Neural progenitor cell (in vitro differentiated cells): ENCODE data around the gene STRIT1. TPM values are rescaled to one million over a fixed set of nuclear protein-coding genes. Genes with fewer than 3 reads are reported as not detected.

ENCODE experiments used
- DNase-seq: peaks from one replicate; pipeline ENCODE4 v3.0.0-alpha.2; 2016; ENCODE audit warnings: low spot score
- H2AFZ ChIP-seq: fragments of 200-600 bp; sonication (generic); replicated peaks from 2 replicates; pipeline ENCODE4 v1.6.1; 2016; ENCODE audit warnings: antibody characterized with exemption
- H3F3A ChIP-seq: fragments of 200-600 bp; sonication (generic); 2 replicates; pipeline ENCODE4 v1.6.1; 2016; ENCODE audit warnings: antibody characterized with exemption, low read depth
- H3K27ac ChIP-seq: fragments of 200-600 bp; sonication (generic); 2 replicates; pipeline ENCODE4 v1.5.1; 2016; ENCODE audit warnings: mild to moderate bottlenecking
- H3K27me3 ChIP-seq: fragments of 200-600 bp; sonication (generic); 2 replicates; pipeline ENCODE4 v1.6.1; 2016; ENCODE audit warnings: mild to moderate bottlenecking, moderate library complexity
- H3K36me3 ChIP-seq: fragments of 200-600 bp; sonication (generic); 2 replicates; pipeline ENCODE4 v1.5.1; 2016
- H3K4me1 ChIP-seq: fragments of 200-600 bp; sonication (generic); 2 replicates; pipeline ENCODE4 v1.6.1; 2016; ENCODE audit warnings: mixed run types
- H3K4me2 ChIP-seq: fragments of 200-600 bp; sonication (generic); 2 replicates; pipeline ENCODE4 v1.6.1; 2016
- H3K4me3 ChIP-seq: fragments of 200-600 bp; sonication (generic); 2 replicates; pipeline ENCODE4 v1.5.1; 2016
- H3K79me2 ChIP-seq: fragments of 200-600 bp; sonication (generic); 2 replicates; pipeline ENCODE4 v1.6.1; 2016; ENCODE audit warnings: low read depth
- H3K9ac ChIP-seq: fragments of 200-600 bp; sonication (generic); 2 replicates; pipeline ENCODE4 v1.6.1; 2016
- H3K9me3 ChIP-seq: fragments of 200-600 bp; sonication (generic); 2 replicates; pipeline ENCODE4 v1.5.1; 2016; ENCODE audit warnings: low read depth
- H4K20me1 ChIP-seq: fragments of 200-600 bp; sonication (generic); 2 replicates; pipeline ENCODE4 v1.6.1; 2016; ENCODE audit warnings: low read depth
- H3K27ac Mint-ChIP-seq: 3 replicates; pipeline ENCODE4 v1.8.0; 2021; ENCODE audit warnings: mixed read lengths
- H3K27me3 Mint-ChIP-seq: 2 replicates; pipeline ENCODE4 v1.8.0; 2022; ENCODE audit warnings: low read depth, mild to moderate bottlenecking, inconsistent platforms, moderate library complexity, mixed read lengths; ENCODE audit not compliant: insufficient read depth
- H3K36me3 Mint-ChIP-seq: 3 replicates; pipeline ENCODE4 v1.8.0; 2021; ENCODE audit warnings: mixed read lengths
- H3K4me1 Mint-ChIP-seq: 3 replicates; pipeline ENCODE4 v1.8.0; 2021; ENCODE audit warnings: mixed read lengths
- H3K4me3 Mint-ChIP-seq: 3 replicates; pipeline ENCODE4 v1.8.0; 2021; ENCODE audit warnings: mild to moderate bottlenecking, moderate library complexity, mixed read lengths
- H3K9me3 Mint-ChIP-seq: 3 replicates; pipeline ENCODE4 v1.8.0; 2020; ENCODE audit warnings: mixed read lengths
- CTCF ChIP-seq: fragments of 200-600 bp; sonication (generic); IDR thresholded peaks from 2 replicates; pipeline ENCODE4 v1.5.1; 2017; ENCODE audit warnings: antibody characterized with exemption, mild to moderate bottlenecking
- EZH2 ChIP-seq: fragments of 200-600 bp; sonication (generic); IDR thresholded peaks from 2 replicates; pipeline ENCODE4 v1.6.1; 2017; ENCODE audit warnings: antibody characterized with exemption, mild to moderate bottlenecking, moderate library complexity
- EZH2phosphoT487 ChIP-seq: fragments of 200-600 bp; sonication (generic); IDR thresholded peaks from 2 replicates; pipeline ENCODE4 v1.6.1; 2017; ENCODE audit warnings: antibody characterized with exemption
- total RNA-seq: library from RNA; depleted of rRNA; stranded (reverse); fragments of >200 nt; gene quantifications from 2 replicates; pipeline ENCODE4 v1.2.3, GENCODE V29; 2015; ENCODE audit warnings: low replicate concordance

STRIT1 gene
- total RNA-seq, 1 donor from 2014 or later, result not detected

DNA sequence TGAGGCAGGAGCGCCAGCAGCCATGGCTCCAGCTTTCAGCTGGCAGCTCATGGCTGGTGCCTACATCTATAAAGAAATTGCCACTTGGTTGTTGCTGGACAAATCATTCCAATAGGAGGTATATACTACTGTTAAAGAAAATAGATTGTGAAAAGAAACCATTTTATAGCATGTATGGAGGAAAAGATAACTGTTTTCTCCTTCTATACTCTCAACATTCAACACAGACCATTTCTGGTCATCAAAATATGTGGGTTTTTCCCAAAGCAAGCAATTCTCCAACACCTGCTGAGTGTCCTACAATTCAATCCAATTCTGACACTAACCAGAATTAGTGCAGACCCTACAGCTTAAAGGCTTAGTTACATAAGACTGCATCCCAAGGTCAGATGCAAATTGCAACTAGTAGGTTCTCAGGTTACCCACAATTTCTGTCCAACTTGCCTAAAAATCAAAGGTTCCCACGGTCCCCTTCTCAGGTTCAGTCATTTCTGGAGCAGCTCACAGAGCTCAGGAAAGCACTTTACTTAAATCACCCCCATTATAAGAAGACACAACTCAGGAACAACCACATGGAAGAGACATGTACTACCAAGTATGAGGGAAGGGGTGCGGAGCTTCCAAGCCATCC is 42.4 kb upstream of the STRIT1 start:
- H3K9me3 ChIP-seq, result no peaks in the 10 kb centered on the region
- Mint-ChIP-seq H3K27ac (no peak overlapping the region), H3K36me3 (no peaks in the 10 kb centered on the region), H3K27me3 (peaks cover 4% of the 10 kb centered on the region), H3K4me3 (no peak overlapping the region), H3K4me1 (peaks cover 4% of the 10 kb centered on the region), H3K9me3 (peaks cover 3% of the 10 kb centered on the region)
- no peaks in the 10 kb centered on the region for H3K79me2 ChIP-seq
- no peak overlapping the region for H3K4me2 ChIP-seq
- no peak for DNase-seq
- no peak overlapping the region for H2AFZ ChIP-seq
- no peaks in the 10 kb centered on the region for H4K20me1 ChIP-seq
- H3K27me3 ChIP-seq, result no peaks in the 10 kb centered on the region
- no peaks in the 10 kb centered on the region for H3K4me1 ChIP-seq
- TF ChIP-seq EZH2 (no peak), EZH2phosphoT487 (no peak), CTCF (no peak)
- no peaks in the 10 kb centered on the region for H3F3A ChIP-seq
- H3K4me3 ChIP-seq, result no peak overlapping the region
- no peak overlapping the region for H3K9ac ChIP-seq
- no peaks in the 10 kb centered on the region for H3K36me3 ChIP-seq
- no peak overlapping the region for H3K27ac ChIP-seq

DNA sequence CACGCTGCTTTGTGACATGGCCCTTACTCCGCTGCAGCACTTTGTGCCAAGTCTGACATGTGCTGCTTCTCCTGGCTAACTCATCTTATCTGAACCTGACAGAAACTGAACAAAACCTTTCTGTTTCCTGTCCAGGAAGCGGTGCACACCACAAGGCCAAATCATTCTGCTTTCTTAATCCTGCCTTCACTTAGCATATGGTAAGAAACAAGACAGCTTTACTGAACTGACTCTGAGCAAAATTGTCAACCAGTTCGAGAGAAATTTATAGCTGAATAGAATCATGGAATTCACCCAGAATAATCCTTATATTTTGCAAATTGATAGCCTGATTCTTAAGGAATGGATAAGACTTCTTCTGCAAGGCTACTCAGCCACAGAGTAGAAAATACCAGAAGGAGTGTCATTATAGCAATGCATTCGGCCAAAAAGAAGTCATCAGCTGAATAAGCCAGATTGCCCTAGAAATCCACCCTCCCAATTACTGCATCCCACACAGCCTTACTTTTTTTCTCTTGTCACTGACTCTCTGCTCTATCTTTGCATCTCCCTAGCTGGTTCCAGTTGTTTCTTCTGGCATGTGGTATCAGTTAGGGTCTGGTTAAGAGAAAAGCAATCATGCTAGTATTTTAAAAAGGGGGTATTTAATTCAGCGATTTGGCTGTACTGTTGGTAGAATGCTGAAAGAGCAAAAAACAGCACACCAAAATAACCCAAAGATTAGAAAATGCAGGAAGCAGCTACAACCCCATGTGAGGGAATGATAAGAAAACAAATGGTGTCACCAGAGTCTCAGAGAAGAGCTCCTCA is 41.6 kb upstream of the STRIT1 start:
- H3K27me3 ChIP-seq, result no peaks in the 10 kb centered on the region
- no peak overlapping the region for H3K4me2 ChIP-seq
- H3K4me3 Mint-ChIP-seq, result no peak overlapping the region
- H3K4me1 ChIP-seq, result no peaks in the 10 kb centered on the region
- H3K36me3 Mint-ChIP-seq, result no peaks in the 10 kb centered on the region
- TF ChIP-seq EZH2 (no peak), EZH2phosphoT487 (no peak), CTCF (no peak)
- H3K27me3 Mint-ChIP-seq, result peaks cover 4% of the 10 kb centered on the region
- no peaks in the 10 kb centered on the region for H3K79me2 ChIP-seq
- H3K4me1 Mint-ChIP-seq, result peaks cover 4% of the 10 kb centered on the region
- H3K9me3 ChIP-seq, result no peaks in the 10 kb centered on the region
- H4K20me1 ChIP-seq, result no peaks in the 10 kb centered on the region
- no peak overlapping the region for H3K27ac ChIP-seq
- H3K4me3 ChIP-seq, result no peak overlapping the region
- no peak overlapping the region for H2AFZ ChIP-seq
- DNase-seq, result no peak
- H3F3A ChIP-seq, result no peaks in the 10 kb centered on the region
- no peak overlapping the region for H3K27ac Mint-ChIP-seq
- H3K9ac ChIP-seq, result no peak overlapping the region
- H3K36me3 ChIP-seq, result no peaks in the 10 kb centered on the region
- peaks cover 3% of the 10 kb centered on the region for H3K9me3 Mint-ChIP-seq

DNA sequence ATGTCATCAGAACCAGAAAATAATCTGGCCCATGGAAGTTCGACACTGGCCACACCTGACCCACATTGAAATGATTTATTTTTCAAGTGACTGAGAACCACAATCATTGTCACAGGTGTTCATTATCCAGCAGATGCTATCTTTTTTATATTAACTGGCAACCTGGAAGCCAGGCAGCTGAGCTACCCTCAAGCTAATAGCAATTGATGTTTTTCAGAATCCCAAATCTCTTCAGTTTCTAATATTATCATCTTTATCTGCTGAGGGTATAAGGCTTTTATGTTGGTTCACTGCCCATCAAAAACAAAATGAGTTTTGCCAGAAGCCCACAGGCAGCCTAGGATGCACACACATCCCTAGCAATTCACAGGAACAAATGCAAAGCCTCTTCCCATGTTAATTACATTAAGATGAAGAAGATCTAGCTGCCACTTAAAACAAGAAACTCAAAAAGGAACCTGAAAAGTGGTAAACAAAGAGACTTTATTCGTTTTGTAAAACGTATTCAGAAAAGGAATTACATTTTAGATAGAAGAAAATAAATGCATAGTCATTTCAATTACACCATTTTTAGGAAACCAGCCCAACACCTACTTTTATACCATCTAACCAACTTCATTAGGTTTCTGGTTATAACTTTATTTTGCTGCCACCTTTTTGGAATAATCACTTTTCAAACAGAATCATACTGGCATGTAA is 40.9 kb upstream of the STRIT1 start:
- H3K4me1 ChIP-seq, result no peaks in the 10 kb centered on the region
- no peak overlapping the region for H3K4me3 ChIP-seq
- H3K9ac ChIP-seq, result no peak overlapping the region
- H3K27me3 ChIP-seq, result no peaks in the 10 kb centered on the region
- H3K36me3 ChIP-seq, result no peaks in the 10 kb centered on the region
- no peaks in the 10 kb centered on the region for H3K79me2 ChIP-seq
- Mint-ChIP-seq H3K27me3 (peaks cover 4% of the 10 kb centered on the region), H3K27ac (no peak overlapping the region), H3K36me3 (no peaks in the 10 kb centered on the region), H3K4me1 (peaks cover 4% of the 10 kb centered on the region), H3K4me3 (no peak overlapping the region), H3K9me3 (no peaks in the 10 kb centered on the region)
- no peak overlapping the region for H3K27ac ChIP-seq
- H2AFZ ChIP-seq, result no peak overlapping the region
- H4K20me1 ChIP-seq, result no peaks in the 10 kb centered on the region
- TF ChIP-seq CTCF (no peak), EZH2phosphoT487 (no peak), EZH2 (no peak)
- no peaks in the 10 kb centered on the region for H3K9me3 ChIP-seq
- no peaks in the 10 kb centered on the region for H3F3A ChIP-seq
- no peak for DNase-seq
- H3K4me2 ChIP-seq, result no peak overlapping the region
